ENCODE results near the gene PLA2G6. TPM values are rescaled to one million over a fixed set of nuclear protein-coding genes. Genes with fewer than 3 reads are reported as not detected.

The PLA2G6 gene
- total and polyA plus RNA-seq, 9 of the 15 experiments (the other 6 are each of a cell fraction or from before 2014, with no cell fraction given), result 0.11 to 12.2 (median 9.7) TPM

DNA sequence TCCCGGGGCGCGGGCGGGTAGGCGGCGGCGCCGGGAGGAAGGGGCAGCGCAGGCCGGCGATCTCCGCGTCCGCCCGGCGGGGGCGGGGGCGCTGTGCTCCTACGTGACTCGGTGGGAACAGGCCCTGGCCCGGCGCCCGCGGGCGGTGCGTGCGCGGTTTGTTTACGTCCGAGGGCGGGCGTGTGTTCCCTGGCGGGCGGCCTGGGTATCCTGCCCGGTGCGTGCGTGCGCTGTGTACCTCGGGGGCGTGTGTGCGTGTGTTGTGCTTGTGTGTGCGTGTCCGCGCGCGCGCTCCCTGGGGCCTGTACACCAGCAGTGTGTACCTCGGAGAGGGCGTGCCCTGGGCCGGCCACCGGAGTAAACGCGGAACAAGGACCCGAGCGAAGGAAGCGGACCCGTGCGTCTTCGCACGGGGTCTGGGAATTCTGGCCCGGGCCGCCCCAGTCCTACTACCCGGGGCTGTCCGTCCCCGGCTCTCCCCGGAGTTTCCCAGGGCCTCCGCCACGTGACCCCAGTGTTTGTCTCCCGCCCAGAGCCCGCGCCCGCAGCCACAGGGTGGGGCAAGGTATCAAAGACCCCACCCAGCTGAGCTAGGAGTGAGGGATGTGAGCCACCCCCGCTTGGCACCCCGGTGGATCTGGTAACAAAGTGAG is 20.9 kb upstream of the PLA2G6 start (continued):
- TF ChIP-seq, protein P1, sequence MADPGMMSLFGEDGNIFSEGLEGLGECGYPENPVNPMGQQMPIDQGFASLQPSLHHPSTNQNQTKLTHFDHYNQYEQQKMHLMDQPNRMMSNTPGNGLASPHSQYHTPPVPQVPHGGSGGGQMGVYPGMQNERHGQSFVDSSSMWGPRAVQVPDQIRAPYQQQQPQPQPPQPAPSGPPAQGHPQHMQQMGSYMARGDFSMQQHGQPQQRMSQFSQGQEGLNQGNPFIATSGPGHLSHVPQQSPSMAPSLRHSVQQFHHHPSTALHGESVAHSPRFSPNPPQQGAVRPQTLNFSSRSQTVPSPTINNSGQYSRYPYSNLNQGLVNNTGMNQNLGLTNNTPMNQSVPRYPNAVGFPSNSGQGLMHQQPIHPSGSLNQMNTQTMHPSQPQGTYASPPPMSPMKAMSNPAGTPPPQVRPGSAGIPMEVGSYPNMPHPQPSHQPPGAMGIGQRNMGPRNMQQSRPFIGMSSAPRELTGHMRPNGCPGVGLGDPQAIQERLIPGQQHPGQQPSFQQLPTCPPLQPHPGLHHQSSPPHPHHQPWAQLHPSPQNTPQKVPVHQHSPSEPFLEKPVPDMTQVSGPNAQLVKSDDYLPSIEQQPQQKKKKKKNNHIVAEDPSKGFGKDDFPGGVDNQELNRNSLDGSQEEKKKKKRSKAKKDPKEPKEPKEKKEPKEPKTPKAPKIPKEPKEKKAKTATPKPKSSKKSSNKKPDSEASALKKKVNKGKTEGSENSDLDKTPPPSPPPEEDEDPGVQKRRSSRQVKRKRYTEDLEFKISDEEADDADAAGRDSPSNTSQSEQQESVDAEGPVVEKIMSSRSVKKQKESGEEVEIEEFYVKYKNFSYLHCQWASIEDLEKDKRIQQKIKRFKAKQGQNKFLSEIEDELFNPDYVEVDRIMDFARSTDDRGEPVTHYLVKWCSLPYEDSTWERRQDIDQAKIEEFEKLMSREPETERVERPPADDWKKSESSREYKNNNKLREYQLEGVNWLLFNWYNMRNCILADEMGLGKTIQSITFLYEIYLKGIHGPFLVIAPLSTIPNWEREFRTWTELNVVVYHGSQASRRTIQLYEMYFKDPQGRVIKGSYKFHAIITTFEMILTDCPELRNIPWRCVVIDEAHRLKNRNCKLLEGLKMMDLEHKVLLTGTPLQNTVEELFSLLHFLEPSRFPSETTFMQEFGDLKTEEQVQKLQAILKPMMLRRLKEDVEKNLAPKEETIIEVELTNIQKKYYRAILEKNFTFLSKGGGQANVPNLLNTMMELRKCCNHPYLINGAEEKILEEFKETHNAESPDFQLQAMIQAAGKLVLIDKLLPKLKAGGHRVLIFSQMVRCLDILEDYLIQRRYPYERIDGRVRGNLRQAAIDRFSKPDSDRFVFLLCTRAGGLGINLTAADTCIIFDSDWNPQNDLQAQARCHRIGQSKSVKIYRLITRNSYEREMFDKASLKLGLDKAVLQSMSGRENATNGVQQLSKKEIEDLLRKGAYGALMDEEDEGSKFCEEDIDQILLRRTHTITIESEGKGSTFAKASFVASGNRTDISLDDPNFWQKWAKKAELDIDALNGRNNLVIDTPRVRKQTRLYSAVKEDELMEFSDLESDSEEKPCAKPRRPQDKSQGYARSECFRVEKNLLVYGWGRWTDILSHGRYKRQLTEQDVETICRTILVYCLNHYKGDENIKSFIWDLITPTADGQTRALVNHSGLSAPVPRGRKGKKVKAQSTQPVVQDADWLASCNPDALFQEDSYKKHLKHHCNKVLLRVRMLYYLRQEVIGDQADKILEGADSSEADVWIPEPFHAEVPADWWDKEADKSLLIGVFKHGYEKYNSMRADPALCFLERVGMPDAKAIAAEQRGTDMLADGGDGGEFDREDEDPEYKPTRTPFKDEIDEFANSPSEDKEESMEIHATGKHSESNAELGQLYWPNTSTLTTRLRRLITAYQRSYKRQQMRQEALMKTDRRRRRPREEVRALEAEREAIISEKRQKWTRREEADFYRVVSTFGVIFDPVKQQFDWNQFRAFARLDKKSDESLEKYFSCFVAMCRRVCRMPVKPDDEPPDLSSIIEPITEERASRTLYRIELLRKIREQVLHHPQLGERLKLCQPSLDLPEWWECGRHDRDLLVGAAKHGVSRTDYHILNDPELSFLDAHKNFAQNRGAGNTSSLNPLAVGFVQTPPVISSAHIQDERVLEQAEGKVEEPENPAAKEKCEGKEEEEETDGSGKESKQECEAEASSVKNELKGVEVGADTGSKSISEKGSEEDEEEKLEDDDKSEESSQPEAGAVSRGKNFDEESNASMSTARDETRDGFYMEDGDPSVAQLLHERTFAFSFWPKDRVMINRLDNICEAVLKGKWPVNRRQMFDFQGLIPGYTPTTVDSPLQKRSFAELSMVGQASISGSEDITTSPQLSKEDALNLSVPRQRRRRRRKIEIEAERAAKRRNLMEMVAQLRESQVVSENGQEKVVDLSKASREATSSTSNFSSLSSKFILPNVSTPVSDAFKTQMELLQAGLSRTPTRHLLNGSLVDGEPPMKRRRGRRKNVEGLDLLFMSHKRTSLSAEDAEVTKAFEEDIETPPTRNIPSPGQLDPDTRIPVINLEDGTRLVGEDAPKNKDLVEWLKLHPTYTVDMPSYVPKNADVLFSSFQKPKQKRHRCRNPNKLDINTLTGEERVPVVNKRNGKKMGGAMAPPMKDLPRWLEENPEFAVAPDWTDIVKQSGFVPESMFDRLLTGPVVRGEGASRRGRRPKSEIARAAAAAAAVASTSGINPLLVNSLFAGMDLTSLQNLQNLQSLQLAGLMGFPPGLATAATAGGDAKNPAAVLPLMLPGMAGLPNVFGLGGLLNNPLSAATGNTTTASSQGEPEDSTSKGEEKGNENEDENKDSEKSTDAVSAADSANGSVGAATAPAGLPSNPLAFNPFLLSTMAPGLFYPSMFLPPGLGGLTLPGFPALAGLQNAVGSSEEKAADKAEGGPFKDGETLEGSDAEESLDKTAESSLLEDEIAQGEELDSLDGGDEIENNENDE (IDR thresholded peaks at IDR 0.05; ENCODE audit: low read depth, low read length), result no peak
- TF ChIP-seq PHB2 (IDR thresholded peaks at IDR 0.05; ENCODE audit: low read depth) (no peak), TAF15 (IDR thresholded peaks at IDR 0.05; ENCODE audit: low read depth, low read length) (no peak), TRIM28 (IDR thresholded peaks at IDR 0.05) (no peak), PCBP1 (IDR thresholded peaks at IDR 0.05; ENCODE audit: low read depth, low read length, poor library complexity, severe bottlenecking) (peak; percentile 85), KLF6 (CRISPR knock-in tag; IDR thresholded peaks at IDR 0.05; ENCODE audit: borderline replicate concordance) (no peak), CXXC5 (CRISPR knock-in tag; IDR thresholded peaks at IDR 0.05) (peak; percentile 78), BCOR (IDR thresholded peaks at IDR 0.05) (no peak)
- TF ChIP-seq, protein P2, sequence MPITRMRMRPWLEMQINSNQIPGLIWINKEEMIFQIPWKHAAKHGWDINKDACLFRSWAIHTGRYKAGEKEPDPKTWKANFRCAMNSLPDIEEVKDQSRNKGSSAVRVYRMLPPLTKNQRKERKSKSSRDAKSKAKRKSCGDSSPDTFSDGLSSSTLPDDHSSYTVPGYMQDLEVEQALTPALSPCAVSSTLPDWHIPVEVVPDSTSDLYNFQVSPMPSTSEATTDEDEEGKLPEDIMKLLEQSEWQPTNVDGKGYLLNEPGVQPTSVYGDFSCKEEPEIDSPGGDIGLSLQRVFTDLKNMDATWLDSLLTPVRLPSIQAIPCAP (CRISPR knock-in tag; IDR thresholded peaks at IDR 0.05; ENCODE audit: borderline replicate concordance), result no peak
- TF ChIP-seq, protein P3, sequence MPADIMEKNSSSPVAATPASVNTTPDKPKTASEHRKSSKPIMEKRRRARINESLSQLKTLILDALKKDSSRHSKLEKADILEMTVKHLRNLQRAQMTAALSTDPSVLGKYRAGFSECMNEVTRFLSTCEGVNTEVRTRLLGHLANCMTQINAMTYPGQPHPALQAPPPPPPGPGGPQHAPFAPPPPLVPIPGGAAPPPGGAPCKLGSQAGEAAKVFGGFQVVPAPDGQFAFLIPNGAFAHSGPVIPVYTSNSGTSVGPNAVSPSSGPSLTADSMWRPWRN (IDR thresholded peaks at IDR 0.05; ENCODE audit: low read depth), result no peak
- TF ChIP-seq, protein P4, sequence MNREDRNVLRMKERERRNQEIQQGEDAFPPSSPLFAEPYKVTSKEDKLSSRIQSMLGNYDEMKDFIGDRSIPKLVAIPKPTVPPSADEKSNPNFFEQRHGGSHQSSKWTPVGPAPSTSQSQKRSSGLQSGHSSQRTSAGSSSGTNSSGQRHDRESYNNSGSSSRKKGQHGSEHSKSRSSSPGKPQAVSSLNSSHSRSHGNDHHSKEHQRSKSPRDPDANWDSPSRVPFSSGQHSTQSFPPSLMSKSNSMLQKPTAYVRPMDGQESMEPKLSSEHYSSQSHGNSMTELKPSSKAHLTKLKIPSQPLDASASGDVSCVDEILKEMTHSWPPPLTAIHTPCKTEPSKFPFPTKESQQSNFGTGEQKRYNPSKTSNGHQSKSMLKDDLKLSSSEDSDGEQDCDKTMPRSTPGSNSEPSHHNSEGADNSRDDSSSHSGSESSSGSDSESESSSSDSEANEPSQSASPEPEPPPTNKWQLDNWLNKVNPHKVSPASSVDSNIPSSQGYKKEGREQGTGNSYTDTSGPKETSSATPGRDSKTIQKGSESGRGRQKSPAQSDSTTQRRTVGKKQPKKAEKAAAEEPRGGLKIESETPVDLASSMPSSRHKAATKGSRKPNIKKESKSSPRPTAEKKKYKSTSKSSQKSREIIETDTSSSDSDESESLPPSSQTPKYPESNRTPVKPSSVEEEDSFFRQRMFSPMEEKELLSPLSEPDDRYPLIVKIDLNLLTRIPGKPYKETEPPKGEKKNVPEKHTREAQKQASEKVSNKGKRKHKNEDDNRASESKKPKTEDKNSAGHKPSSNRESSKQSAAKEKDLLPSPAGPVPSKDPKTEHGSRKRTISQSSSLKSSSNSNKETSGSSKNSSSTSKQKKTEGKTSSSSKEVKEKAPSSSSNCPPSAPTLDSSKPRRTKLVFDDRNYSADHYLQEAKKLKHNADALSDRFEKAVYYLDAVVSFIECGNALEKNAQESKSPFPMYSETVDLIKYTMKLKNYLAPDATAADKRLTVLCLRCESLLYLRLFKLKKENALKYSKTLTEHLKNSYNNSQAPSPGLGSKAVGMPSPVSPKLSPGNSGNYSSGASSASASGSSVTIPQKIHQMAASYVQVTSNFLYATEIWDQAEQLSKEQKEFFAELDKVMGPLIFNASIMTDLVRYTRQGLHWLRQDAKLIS (CRISPR knock-in tag; IDR thresholded peaks at IDR 0.05), result no peak

Measured in K562 (cell line).